T-helper 1 cell treated with Interleukin-12 subunit alpha and Interleukin-12 subunit beta and Interleukin-4 antibody, amounts not matched to agents 30 ng/mL and 1 ng/mL, for 36 hours (primary cell): ENCODE measurements around the gene NLRP6. TPM values are rescaled to one million over a fixed set of nuclear protein-coding genes. Genes with fewer than 3 reads are reported as not detected.

ENCODE experiments used
- intact Hi-C: fragments of 100-400 bp; cut with micrococcal nuclease; formaldehyde crosslinking; loops from one replicate; pipeline ENCODE4 v1.15.1; 2024
- total RNA-seq: library from RNA; stranded (reverse); gene quantifications from 2 replicates; pipeline ENCODE4 v1.2.3, GENCODE V29; 2022

Gene NLRP6
- total RNA-seq, 1 donor from 2014 or later = 11.7 TPM

DNA sequence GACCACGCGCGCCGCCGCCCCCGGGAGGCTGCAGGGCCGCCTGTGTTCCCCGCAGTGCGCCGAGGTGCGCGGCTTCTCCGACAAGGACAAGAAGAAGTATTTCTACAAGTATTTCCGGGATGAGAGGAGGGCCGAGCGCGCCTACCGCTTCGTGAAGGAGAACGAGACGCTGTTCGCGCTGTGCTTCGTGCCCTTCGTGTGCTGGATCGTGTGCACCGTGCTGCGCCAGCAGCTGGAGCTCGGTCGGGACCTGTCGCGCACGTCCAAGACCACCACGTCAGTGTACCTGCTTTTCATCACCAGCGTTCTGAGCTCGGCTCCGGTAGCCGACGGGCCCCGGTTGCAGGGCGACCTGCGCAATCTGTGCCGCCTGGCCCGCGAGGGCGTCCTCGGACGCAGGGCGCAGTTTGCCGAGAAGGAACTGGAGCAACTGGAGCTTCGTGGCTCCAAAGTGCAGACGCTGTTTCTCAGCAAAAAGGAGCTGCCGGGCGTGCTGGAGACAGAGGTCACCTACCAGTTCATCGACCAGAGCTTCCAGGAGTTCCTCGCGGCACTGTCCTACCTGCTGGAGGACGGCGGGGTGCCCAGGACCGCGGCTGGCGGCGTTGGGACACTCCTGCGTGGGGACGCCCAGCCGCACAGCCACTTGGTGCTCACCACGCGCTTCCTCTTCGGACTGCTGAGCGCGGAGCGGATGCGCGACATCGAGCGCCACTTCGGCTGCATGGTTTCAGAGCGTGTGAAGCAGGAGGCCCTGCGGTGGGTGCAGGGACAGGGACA is 2.7 kb downstream of the NLRP6 start:
- intact Hi-C loops = no loop called here

DNA sequence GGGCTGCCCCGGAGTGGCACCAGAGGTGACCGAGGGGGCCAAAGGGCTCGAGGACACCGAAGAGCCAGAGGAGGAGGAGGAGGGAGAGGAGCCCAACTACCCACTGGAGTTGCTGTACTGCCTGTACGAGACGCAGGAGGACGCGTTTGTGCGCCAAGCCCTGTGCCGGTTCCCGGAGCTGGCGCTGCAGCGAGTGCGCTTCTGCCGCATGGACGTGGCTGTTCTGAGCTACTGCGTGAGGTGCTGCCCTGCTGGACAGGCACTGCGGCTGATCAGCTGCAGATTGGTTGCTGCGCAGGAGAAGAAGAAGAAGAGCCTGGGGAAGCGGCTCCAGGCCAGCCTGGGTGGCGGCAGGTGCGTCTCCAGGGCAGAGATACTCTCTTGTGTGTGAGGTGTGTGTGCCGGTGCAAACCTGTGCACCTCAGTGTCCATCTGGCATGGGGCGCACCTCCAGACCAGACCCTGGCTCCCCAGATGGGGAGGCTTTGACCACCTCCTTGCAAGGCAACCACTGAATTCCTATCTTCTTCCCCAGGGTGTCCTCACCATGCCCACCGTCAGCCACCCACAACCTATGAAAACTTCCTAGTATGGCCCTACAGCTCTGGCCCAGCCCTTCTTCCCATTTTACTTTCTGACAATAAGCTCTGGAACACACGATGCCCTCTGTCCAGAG is 3.4 kb downstream of the NLRP6 start:
- intact Hi-C loops = no loop called here

DNA sequence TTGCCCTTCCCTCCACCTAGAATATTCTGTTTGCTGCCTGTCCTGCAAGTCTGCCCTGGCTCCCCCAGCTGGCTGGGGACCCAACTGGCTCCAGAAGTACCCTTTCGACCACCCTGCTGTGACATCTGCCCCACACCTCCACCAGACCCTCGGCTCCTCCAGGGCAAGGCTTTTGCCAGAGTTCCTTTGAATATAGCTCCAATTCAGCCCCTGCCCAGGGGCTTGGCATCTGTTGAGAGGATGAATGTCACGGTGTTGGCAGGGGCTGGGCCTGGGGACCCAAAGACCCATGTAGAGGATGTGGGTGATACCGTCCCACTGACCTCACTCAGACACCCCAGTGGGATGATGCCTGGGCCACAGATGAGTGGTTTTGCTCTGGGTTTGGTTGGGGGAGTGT is 4.0 kb downstream of the NLRP6 start:
- intact Hi-C loops = no loop called here

DNA sequence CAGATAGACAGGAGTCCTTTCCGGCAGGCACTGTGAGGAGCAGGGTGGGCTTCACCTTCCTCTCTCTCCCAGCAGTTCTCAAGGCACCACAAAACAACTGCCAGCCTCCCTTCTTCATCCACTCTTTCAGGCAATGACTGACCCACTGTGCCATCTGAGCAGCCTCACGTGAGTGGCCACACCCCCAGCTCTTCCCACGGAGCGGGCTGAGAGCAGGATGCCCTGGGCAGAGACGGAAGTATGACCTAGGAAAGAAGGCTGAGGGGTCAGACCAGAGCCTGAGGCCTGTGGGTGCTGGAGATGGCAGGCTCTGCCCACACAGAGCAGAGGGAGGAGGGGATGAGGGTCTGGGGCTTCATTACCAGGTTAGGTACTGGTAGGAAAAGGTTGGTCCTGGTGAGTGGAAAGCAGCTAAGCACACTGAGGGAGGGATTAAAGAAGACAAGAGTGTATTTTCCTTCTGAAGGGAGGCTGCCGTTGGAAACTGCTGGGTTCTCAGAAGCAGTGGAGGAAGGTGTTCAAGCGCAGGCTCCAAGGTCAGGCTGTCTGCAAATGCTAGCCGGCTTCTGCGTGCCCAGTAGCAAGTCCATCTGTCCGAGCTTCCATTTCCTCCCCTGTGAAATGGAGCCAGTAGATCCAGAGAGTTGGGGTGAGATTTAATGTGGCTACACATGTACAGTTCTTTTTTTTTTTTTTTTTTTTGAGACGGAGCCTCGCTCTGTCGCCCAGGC is 4.6 kb downstream of the NLRP6 start:
- intact Hi-C loops = no loop called here

DNA sequence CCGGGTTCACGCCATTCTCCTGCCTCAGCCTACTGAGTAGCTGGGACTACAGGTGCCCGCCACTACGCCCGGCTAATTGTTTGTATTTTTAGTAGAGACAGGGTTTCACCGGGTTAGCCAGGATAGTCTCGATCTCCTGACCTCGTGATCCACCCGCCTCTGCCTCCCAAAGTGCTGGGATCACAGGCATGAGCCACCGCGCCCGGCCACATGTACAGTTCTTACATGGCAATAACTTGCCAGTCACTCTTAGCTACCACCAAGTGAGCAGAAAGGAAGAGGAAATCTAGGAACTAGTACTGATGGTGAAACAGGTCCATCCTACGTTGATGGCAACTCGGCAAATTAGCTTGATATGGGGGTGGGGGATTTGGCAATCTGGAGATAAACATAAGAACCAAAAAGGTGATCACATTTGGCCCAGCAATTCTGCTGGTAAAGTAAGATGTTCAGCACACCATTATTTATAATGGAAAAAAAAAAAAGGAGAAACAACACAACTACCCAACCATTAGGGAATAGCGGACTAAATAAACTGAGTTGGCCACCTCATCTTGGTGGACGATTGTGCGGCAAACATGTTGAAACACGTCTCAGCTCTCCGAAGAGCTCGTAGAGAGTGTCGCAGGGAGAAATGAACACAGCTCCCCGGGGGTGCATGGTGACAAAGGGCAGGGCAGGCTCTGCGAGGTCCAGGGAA is 5.3 kb downstream of the NLRP6 start:
- intact Hi-C loops = no loop called here

DNA sequence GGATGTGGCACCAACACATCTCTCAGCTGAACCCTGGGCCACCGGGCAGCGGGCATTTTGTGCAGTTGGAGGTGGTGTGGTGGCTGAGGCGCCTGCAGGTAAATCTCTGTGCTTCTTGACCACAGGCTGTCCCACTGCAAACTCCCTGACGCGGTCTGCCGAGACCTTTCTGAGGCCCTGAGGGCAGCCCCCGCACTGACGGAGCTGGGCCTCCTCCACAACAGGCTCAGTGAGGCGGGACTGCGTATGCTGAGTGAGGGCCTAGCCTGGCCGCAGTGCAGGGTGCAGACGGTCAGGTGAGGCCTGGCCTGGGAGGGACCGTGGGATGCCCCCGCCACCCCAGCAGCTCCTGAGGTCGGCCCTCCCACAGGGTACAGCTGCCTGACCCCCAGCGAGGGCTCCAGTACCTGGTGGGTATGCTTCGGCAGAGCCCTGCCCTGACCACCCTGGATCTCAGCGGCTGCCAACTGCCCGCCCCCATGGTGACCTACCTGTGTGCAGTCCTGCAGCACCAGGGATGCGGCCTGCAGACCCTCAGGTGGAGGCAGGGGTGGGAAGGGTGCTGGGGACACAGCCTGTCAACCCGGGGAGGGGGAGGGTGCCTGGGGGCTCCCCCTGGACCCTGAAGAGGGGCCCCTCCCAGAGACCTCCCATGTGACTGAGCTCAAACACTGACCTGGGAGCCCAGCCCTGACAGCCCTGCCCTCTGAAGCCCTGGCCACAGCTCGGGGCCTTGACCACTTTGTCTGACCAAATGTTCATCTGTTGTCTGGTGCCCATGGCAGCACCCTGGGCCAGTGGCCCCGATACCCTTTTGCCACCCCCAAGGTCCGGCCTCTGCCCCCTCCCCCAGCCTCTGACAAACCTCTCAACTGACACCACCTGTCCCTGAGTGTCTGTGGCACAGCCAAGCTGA is 6.2 kb downstream of the NLRP6 start:
- intact Hi-C loops = loop anchor here (5.0 kb wide), 2 partner anchors 47 to 77 kb away; partner anchors contain the start of genes BET1L, PSMD13, RIC8A and SIRT3

DNA sequence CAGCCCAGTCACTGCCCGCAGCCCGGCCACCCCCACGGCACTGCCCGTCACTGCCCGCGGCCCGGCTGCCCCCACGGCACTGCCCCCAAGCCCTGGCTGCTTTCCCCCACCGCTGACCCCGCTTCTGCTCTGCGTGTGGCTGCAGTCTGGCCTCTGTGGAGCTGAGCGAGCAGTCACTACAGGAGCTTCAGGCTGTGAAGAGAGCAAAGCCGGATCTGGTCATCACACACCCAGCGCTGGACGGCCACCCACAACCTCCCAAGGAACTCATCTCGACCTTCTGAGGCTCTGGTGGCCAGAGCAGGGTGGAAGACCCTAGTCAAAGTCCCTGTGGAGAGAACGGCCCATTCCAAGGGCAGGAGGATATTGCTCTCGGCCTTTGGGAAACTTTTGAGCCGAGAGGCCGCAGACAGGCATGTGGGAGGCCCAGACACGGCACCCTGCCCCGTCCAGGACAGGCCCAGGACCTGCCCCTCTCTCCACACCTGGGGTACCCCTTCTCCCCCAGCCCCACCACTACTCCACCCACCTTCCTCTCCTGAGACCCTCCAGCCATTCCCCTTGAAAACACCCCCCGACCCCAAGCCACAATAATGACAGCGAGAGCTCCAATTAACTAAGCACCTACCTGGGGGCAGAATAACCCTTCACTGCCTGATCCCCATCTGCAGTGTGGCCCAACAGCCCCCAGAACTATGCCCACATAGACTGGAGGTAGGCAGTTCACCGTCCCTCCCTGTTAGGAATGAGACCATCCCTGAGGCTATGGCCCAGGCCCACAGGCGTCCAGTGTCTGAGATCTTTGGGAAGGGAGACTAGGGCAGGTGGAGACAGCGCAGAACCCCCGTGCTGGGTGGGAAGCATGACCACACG is 7.0 kb downstream of the NLRP6 start:
- intact Hi-C loops = loop anchor here (5.0 kb wide), 2 partner anchors 48 to 78 kb away; partner anchors contain the start of genes BET1L, PSMD13, RIC8A and SIRT3

DNA sequence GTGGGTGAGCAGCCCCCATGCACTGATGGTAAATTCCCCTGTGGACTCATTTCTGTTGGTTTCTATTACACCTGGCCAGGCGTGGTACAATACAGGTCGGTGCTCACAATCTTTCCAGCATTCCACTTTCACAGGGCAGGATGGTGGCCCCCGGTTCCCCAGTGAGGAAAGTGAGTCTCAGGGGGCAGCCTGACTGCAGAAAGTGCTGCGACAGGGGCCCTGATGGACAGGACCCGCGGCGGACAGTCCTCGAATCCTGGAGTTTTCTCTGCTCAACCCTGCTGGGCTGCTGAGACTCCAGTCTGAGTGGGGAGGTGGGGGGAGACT is 7.7 kb downstream of the NLRP6 start:
- intact Hi-C loops = loop anchor here (2.0 to 5.0 kb wide), 3 partner anchors 35 to 79 kb away; partner anchors contain the start of genes BET1L, PSMD13, RIC8A and SIRT3

DNA sequence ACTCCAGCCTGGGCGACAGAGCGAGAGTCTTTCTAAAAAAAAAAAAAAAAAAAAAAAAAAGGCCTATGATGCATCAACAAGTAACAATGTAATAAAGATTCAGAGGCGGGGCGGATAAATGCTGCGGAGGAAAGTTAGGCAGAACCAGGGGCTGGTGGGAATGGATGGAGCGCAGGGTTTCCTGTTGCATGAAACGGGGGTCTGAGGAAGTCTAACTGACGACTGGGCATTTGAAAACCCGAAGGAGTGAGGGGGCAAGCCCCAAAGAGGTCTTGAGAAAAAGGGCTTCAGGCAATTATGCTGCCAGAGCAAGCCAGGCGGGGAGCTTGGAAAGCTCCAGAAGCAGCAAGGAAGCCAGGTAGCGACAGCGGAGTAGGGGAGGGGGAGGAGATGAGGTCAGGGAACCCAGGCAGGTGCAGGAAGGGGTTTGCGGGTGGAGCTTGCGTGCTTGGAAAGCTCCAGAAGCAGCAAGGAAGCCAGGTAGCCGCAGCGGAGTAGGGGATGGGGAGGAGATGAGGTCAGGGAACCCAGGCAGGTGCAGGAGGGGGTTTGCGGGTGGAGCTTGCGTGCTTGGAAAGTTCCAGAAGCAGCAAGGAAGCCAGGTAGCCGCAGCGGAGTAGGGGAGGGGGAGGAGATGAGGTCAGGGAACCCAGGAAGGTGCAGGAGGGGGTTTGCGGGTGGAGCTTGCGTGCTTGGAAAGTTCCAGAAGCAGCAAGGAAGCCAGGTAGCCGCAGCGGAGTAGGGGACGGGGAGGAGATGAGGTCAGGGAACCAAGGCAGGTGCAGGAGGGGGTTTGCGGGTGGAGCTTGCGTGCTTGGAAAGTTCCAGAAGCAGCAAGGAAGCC is 9.0 kb downstream of the NLRP6 start:
- intact Hi-C loops = loop anchor here (1.0 to 5.0 kb wide), 4 partner anchors 18 to 80 kb away; partner anchors contain the start of genes BET1L, PSMD13, RIC8A and SIRT3

DNA sequence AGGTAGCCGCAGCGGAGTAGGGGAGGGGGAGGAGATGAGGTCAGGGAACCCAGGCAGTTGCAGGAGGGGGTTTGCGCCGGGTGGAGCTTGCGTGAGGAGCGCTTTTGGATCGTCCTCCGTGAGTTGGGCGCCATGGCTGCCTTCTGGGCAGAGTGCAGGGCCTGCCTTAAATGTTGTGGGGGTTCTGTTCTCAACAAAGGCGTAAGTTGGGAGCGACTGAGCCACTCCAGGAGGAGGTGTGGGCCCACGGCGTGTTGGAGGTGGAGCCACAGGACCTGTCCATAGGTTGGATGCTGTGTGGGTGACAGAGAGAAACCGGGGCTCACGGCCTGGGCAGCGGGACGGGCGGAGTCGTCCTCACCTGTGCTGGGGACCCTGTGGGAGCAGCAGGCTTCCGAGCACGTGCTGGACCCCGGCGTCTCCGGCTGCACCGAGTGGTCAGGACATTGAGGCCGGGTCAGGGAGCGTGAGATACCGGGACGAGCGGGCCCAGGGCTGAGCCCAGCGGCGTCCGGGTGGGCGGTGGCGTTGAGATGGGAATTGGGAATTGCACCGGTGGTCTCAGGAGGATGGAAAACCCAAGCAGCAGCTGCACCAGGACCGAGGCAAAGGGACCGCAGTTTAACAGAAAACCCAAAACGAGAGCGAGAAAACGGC is 9.7 kb downstream of the NLRP6 start:
- intact Hi-C loops = loop anchor here (1.0 to 5.0 kb wide), 5 partner anchors 19 to 81 kb away; partner anchors contain the start of genes BET1L, PSMD13, RIC8A and SIRT3

DNA sequence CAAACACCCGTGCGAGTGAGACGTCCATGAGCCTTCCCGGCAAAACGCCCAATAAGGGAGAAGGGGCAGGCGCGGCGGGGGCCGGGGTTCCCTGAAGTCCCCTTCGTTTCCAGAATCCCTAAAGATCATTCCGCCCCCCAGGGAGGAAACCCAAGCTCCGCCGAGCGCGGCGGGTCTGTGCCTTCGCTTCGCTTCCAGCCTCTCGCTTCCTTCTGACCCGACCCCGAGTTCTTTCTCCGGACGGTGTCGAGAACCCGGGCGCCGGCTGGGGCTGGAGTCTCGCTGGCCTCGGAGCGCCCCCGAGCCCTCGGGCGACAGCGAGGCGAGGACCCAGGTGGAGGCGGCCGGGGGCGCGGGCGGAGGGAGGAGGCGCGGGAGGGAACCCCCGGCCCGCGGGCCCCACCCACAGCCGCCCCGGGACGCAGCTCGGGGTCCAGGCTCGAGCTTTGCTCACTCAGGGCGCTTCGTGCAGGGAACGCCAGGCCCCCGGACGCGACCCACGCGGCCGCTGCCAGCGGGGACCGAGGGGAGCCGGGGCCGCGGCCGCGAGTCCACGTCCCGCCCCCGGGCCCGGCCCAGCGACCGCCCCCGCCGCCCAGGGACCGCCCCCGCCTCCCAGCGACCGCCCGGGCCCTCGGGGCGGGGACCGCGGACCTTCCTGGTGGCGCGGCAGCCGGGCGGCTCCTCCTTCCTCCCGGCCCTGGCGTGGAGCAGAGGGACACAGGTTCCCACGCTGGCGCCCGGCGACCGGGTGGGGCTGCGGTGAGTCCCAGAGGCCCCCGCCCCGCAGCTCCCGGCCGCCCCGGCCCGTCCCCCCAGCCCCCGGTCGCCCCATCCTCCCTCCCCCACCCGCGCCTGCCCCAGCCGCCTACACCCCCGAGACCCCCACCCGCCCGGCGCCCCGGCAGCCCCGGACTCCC is 10.5 kb downstream of the NLRP6 start, which contains the start of gene PGGHG:
TSS of gene PGGHG (plus strand) at position 649 of the 920 bp plus-strand sequence. CDS start 691 bp downstream, outside the sequence.
- intact Hi-C loops = loop anchor here (2.0 to 5.0 kb wide), 3 partner anchors 24 to 81 kb away; partner anchors contain the start of genes BET1L, PSMD13, RIC8A and SIRT3

DNA sequence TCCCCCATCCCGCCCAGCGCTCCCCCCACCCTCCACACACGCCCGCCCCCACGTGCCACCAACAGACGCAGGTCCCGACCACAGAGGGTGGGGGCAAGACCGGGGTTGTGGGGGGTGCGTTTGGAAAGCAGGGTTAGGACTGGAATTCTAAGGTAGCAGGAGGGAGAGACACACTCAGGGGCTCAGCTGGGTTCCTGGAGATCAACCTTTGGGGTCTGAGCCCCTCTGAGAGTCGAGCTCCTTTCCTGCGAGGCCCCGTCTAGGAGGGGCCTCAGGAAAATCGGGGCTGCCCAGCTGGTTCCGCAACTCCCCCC is 11.1 kb downstream of the NLRP6 start:
- intact Hi-C loops = loop anchor here (2.0 to 5.0 kb wide), 3 partner anchors 23 to 82 kb away; partner anchors contain the start of genes BET1L, PSMD13, RIC8A and SIRT3

DNA sequence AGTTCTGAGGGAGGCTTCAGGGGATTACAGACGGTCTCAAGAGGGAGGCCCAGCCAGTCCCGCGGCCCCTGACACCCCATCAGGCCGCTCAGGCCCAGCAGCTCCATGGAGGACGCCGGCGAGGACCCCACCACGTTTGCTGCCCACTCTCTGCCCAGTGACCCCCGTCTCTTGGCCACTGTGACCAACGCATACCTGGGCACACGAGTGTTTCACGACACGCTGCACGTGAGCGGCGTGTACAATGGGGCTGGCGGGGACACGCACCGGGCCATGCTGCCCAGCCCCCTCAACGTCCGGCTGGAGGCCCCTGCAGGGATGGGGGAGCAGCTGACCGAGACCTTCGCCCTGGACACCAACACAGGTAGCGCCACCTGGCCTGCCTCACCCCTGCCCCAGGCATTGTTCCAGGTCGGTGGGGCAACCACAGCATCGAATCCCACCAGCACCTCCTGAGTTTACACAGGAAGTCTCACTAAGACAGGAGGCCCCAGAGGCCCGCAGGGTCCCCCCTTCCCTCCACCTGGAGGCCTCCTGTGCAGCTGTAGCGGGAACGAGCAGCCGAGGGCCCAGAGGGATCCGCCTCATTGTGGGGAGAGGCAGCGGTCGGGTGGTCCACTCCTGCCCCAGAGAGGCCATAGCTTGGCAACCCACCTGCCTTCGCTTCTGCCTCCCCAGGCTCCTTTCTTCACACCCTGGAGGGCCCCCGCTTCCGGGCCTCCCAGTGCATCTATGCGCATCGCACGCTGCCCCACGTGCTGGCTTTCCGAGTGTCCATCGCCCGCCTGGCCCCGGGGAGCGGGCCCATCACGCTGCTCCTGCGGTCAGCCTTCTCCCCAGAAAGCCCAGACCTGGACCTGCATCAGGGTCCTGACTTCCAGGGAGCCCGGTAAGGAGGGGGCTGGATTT is 11.8 kb downstream of the NLRP6 start:
- intact Hi-C loops = loop anchor here (2.0 to 5.0 kb wide), 3 partner anchors 23 to 83 kb away; partner anchors contain the start of genes BET1L, PSMD13, RIC8A and SIRT3

DNA sequence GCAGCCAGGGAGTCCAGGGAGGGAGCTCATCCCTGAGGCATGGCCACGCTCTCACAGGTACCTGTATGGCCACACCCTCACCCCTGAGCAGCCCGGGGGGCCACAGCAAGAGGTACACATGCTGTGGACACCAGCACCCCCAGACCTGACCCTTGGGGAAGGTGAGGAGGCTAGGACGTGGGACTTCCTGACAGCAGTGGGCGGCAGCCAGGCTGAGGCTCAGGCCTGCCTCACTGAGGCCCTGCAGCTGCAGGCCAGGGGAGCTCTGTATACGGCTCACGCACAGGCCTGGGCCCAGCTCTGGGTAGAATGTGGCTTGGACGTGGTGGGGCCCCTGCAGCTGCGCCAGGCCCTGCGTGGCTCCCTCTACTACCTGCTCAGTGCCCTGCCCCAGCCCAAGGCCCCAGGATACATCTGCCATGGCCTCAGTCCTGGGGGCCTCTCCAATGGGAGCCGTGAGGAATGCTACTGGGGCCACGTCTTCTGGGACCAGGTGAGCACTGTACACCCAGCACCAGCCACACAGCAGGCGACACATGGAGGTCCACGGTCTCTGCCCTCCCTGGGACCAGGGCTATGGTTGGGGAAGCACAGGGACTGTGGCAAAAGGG is 12.5 kb downstream of the NLRP6 start:
- intact Hi-C loops = no loop called here
